Ovary (tissue), 3 donors: ENCODE measurements around the gene WNT7B.

Experiments
- CTCF ChIP-seq, 3 donors: fragments of 450-650 bp in 2 of 3; fragments of 200-600 bp in 1 of 3; IDR thresholded peaks; one replicate each; pipeline versions ENCODE4 v1.5.1 to v1.8.0; 2016 to 2022; ENCODE audit warnings: antibody characterized with exemption in 3 of 3, mild to moderate bottlenecking in 1 of 3
- POLR2A ChIP-seq: fragments of 450-650 bp; IDR thresholded peaks from one replicate; pipeline ENCODE4 v1.6.1; 2017; ENCODE audit warnings: antibody characterized with exemption, mild to moderate bottlenecking, moderate library complexity
- donor health status: DM: no; HTN: no; CAD: no.

- no peak for TF ChIP-seq CTCF (IDR thresholded peaks at IDR 0.05)
- no peak for TF ChIP-seq POLR2A
Measured at GRCh38 chr22:45999379-45999971, 22.5 kb upstream of the WNT7B start.
